ENCODE measurements around the gene UBE2D3.
"Not testable (repeated sequence)": the region's sequence is repeated elsewhere in the genome, so short reads cannot be mapped to it uniquely, and the experiment has no call there.

Gene UBE2D3

DNA sequence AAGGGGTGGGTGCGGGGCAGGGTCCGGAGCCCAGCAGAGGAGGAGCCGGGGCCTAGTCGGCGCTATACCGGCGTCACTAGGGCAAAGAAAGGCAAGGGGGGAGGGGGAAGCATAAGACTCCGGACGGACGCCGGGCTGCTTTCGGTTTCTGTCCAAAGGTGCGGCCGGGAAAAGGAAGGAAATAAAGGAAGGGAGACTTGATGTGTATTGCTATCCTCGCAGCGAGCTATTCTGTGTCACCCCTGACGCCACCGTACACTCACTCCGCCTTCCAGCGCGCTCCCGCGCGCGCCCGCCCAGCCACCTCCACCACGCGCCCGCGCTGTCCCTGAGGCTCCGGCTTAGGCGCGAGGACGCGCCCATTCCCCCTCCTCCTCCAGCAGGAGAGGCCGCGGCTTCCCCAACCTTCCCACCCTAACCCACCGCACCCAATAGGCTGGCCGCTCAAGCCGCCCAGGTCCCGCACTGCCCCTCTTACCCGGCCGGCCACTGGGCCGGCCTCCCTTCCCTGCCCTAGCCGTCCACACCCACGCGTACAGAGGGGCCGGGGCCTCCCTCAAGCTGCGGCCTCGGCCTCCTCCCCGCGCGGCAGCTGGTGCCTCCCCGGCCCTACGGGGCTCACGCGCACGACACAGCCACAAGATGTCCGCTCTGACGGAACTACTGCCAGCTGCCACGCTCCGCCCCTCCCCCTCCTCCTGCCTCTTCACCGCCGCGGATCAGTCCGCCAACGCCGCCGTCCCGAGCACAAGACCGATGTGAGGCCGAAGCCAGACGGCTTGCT is at the start of gene UBE2D3:
UBE2D3 (minus strand) TSS at position 662 of the 784 bp plus-strand sequence. CDS start 1,043 bp downstream, outside the sequence.
- peak within 1 kb of the TSS; percentile 100 for H3K4me3 ChIP-seq (ENCODE audit: low read length)
- no peak for TF ChIP-seq ZNF274 (IDR thresholded peaks at IDR 0.05; ENCODE audit: low read depth, low read length)

DNA sequence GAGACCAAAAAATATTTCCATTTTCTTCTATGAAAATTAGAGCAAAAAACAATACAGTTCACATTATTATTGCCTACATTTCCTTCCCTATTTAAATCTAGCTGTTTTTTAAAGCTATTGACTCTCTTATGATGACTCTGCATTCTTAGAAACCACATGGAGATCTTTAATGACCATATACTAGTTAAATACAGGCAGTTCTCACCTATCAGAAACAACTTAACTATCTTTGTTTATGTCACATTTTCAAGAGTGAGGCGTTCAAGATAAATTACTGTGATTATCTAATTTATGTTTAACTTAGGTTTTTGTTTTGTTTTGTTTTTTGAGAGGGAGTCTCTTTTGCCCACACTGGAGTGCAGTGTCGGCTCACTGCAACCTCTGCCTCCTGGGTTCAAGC is 44.4 kb upstream of the UBE2D3 start:
- no peak for TF ChIP-seq ZNF274 (IDR thresholded peaks at IDR 0.05; ENCODE audit: low read depth, low read length)
- no peak overlapping the region for H3K4me3 ChIP-seq (ENCODE audit: low read length)

DNA sequence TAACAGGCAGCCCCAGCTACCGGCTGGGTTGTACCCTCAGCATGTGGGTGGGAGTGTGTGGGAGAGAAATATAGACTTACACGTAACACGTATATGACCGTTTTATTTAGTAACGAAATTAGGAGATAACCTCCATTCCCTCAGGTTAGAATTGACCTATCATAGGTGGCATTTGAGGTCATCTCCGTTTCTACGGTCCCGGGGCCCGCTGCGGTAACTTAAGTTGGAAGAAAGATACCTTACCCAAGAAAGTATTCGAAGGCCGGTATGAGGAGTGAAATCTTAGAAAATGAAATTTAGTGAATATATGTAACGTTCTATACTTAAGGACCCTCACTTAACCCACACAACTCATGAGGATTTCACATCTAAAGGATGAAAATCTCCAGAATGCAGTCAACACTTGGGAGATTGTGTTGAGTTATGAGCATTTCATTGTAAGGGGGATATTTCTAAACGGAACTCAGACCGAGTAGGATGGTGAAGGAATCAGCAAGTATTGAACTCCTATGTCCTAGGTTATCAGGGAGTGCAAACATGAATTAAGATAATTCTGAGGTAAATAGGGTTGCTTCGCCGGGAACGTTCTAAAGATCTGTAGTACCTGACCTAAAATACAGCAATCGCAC is 42.3 kb upstream of the UBE2D3 start:
- no peak for TF ChIP-seq ZNF274 (IDR thresholded peaks at IDR 0.05; ENCODE audit: low read depth, low read length)
- peak overlapping the region; percentile 93 for H3K4me3 ChIP-seq (ENCODE audit: low read length)

DNA sequence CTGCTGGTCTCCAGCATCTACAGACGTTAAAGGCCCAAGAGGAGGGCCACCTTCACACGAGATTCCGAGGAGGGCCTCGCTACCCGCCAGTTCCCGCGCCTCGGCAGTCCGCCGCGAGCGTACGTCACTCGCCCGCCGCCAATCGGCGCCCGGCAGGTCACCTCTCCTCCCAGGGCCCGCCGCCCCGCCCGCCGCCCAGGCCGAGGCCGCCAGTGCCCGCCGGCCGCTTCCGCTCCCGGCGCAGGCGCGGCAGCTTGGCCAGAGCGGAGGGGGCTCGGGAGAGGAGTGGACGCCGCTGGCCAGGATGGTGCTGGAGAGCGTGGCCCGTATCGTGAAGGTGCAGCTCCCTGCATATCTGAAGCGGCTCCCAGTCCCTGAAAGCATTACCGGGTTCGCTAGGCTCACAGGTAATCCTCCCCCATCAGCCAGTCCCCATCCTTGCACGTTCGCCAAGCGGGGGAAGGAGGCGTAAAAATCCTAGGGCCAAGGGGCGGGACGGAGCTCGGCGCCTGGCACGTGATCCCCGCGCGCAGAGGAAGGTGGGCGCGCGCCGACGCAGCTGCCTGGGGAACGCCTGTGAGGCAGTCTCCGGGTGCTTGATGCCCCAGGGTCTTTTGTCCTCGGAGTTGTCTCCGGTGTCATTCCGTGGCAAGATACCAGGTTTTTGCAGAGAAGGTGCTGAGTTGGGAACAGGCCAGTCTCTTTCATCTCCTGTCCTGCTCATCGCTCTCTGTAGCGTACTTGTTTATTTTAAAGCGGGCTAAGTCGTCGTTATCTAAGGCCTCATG is 41.6 kb upstream of the UBE2D3 start, which contains the start of gene CISD2:
CISD2 (plus strand) TSS at position 212 of the 788 bp plus-strand sequence; CDS start at position 305, 93 bp downstream.
- no peak for TF ChIP-seq ZNF274 (IDR thresholded peaks at IDR 0.05; ENCODE audit: low read depth, low read length)
- peak within 1 kb of the TSS; percentile 93 for H3K4me3 ChIP-seq (ENCODE audit: low read length)

DNA sequence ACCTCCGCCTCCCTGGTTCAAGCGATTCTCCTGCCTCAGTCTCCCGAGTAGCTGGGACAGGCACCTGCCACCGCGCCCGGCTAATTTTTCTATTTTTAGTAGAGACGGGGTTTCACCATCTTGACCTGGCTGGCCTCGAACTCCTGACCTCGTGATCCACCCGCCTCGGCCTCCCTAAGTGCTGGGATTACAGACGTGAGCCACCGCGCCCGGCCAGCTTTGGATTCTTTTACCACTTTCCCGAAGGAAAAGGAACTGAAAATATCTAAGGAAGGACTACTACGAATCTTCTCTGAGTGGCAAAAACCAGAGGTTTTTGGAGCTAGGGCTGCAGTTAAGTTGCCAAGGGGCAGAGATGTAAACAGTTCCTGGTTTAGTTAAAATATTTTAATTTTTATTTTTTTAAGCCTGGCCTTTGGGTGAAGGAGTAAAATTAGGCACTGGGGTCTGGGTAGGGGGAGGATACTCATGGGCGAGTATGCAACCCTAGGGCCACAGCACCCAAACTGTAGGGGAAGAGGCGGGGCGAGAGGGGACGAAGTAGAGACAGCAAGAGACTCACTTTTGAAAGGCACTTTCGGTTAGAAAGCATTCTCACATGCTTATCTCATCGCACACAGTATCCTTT is 40.9 kb upstream of the UBE2D3 start:
- peak overlapping the region; percentile 93 for H3K4me3 ChIP-seq (ENCODE audit: low read length)
- no peak for TF ChIP-seq ZNF274 (IDR thresholded peaks at IDR 0.05; ENCODE audit: low read depth, low read length)

DNA sequence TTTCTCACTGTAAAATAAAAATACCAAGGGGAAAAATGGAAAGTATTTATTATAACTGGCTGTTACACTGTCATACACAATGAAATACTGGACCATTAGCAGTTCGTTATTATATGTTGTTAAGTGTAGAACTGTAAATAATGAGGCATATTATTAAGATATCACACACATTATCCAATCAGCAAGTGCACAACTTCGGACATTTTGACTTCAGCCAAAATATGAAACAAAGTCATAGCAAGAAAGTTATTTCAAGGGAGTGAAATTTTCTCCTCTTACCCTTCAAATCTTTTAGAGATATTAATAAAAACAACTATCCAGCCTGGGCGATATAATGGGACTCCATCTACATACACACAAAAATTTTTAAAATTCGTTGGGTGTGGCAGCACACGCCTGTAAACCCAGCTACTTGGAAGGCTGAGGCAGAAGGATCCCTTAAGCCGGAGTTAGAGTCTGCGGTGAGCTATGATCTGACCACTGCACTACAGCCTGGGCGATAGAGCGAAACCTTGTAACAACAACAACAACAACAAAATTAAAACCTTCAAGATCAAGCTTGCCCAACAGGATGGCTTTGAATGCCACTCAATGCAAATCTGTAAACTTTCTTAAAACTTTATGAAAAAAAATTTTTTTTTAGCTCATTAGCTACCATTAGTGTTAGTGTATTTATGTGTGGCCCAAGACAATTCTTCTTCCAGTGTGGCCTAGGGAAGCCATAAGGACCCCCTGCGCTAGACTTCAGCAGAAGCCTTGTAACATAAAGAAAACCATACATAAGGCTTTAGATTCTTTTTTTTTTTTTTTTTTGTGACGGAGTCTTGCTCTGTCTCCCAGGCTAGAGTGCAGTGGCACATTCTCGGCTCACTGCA is 40.2 kb upstream of the UBE2D3 start:
- no peak for TF ChIP-seq ZNF274 (IDR thresholded peaks at IDR 0.05; ENCODE audit: low read depth, low read length)
- H3K4me3 ChIP-seq (ENCODE audit: low read length) = peak overlapping the region; percentile 93

DNA sequence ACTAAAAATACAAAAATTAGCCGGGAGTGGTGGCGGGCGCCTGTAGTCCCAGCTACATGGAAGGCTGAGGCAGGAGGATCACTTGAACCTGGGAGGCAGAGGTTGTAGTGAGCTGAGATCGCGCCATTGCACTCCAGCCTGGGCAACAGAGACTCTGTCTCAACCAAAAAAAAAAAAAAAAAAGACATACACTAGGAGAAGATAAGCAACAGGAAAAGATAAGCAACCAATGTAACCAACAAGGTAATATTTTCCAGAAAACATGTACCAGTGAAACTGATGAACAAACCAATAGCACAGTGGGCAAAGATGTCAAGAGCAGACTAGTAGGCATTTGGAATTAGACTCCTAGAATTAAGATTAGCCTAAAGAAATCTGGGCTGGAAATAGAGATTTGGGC is 38.0 kb upstream of the UBE2D3 start:
- not testable (repeated sequence) for H3K4me3 ChIP-seq (ENCODE audit: low read length)

DNA sequence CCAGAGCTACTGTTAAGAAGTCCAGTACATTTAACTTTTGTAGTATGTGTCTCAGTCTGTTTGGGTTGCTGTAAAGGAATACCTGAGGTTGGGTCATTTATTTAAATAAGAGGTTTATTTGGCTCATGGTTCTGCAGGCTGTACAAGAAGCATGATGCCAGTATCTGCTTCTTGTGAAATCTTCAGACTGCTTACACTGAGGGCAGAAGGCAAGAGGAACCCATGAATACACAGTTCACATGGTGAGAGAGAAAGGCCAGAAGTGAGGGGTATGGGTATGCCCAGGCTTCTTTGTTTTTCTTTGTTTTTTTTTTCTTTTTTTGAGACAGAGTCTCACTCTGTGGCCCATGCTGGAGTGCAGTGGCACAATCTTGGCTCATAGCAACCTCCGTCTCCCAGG is 35.4 kb upstream of the UBE2D3 start:
- H3K4me3 ChIP-seq (ENCODE audit: low read length) = no peak overlapping the region
- TF ChIP-seq ZNF274 (IDR thresholded peaks at IDR 0.05; ENCODE audit: low read depth, low read length) = no peak

DNA sequence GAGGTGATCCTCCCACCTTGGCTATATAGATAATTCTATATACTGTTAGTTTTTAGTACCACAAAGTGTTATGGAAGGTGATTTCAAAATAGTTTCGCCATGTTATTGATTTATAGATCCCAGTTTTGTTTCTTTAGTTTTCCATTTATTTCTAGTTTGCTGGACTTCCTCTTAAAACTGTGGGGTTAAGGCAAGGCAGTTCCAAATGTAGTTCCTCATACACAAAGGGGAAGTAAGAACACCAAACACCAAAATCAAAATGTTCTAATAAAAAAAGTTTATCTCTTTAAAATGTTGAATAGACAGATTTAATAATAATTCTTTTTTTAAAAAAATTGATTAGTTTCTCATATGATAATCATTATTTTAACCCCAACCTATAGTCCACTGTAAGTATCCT is 34.7 kb upstream of the UBE2D3 start:
- no peak for TF ChIP-seq ZNF274 (IDR thresholded peaks at IDR 0.05; ENCODE audit: low read depth, low read length)
- H3K4me3 ChIP-seq (ENCODE audit: low read length) = no peak overlapping the region

DNA sequence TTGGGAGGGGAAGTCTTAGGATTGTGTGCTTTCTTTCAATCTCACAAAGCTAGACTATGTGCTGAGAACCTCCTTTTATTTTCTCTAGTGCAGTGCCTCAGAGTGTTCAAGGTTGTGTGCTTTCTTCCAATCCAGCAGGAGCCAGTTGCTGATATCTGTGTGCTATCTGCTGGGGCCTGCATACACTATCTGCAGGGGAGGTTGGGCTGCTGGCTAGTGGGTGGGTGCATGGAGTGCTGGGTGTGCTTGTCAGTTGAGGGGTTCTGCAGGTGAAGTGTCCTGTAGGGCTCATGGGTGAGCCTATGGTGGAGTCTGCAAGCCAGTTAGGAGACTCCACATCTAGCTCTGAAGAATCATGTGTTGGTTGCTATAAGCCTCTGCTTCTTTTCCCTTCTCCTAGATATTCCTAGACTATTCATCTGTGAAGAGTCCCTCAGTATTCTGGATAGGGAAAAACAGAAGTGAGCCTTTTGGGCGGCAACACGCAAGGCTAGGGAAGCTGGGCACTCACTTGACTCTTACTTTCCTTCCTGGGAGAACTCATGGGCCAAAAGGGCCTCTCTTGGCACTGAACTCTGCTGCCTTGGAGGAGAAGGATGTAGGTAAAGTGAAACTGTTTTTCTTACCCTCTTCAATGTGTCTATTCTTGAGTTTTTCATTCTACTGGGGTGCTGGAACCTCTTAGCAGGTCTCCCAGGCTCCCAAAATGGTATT is 33.4 kb upstream of the UBE2D3 start:
- TF ChIP-seq ZNF274 (IDR thresholded peaks at IDR 0.05; ENCODE audit: low read depth, low read length) = no peak
- H3K4me3 ChIP-seq (ENCODE audit: low read length) = no peak overlapping the region

DNA sequence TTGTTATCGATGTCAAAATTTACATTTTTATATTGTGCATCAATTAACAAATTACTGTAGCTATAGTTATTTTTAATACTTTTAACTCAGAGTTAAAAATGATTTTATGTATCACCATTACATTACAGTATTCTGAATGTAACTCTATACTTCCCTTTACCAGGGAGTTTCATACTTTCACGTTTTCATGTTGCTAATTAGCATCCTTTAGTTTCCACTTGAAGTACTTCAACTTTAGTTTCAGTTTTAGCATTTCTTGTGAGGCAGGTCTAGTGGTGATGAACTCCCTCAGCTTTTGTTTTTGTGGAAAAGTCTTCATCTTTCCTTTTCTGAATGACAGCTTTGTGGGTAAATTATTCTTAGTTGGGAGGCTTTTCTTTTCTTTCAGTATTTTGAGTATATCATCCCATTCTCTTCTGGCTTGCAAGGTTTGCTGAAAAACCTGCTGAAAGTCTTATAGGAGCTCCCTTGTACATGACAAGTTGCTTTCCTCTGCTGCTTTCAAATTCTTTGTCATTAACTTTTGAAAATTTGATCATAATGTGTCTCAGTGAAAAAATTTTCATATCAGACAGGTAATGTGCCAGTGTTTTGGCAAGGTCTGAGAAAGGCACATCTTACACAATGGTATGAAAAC is 31.6 kb upstream of the UBE2D3 start:
- no peak for TF ChIP-seq ZNF274 (IDR thresholded peaks at IDR 0.05; ENCODE audit: low read depth, low read length)
- H3K4me3 ChIP-seq (ENCODE audit: low read length) = no peak overlapping the region

DNA sequence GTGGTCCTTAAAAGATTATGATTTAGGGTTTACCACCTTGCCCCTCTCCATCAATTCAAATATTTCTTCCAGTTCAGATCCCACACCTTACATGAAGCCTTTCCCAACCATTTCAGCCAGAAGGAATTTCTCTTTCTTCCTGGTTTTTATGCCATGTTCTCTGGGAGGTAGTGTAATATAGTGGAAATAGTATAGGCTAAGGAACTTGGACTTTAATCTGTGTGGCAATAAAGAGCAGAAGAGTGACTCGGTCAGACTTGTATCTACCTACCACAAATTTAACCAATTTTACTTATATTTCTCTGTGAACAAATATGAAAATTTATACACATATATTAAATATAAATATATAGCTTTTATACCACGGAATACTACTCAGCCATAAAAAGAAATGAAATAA is 23.0 kb upstream of the UBE2D3 start:
- no peak for TF ChIP-seq ZNF274 (IDR thresholded peaks at IDR 0.05; ENCODE audit: low read depth, low read length)
- no peak overlapping the region for H3K4me3 ChIP-seq (ENCODE audit: low read length)
